Measurements from ENCODE around the gene FOXP4.
"Not testable (repeated sequence)": the region's sequence is repeated elsewhere in the genome, so short reads cannot be mapped to it uniquely, and the experiment has no call there.

The FOXP4 gene

GRCh38 chr6:41602422-41602743 lies 56.2 kb downstream of the FOXP4 start:
- DNase-seq = no peak

GRCh38 chr6:41602864-41603608 lies 56.9 kb downstream of the FOXP4 start:
- peak; percentile 75 for DNase-seq

- no peak for DNase-seq
Measured at GRCh38 chr6:41604006-41604405, 57.8 kb downstream of the FOXP4 start.

GRCh38 chr6:41605649-41606048 lies 59.5 kb downstream of the FOXP4 start:
- DNase-seq = no peak

GRCh38 chr6:41607036-41607435 lies 60.9 kb downstream of the FOXP4 start:
- DNase-seq = no peak

GRCh38 chr6:41607736-41608135 lies 61.6 kb downstream of the FOXP4 start:
- DNase-seq = no peak

GRCh38 chr6:41608443-41609151 lies 62.4 kb downstream of the FOXP4 start:
- no peak for DNase-seq

- no peak for DNase-seq
Measured at GRCh38 chr6:41614715-41615114, 68.5 kb downstream of the FOXP4 start.

- DNase-seq = no peak
Measured at GRCh38 chr6:41615311-41615710, 69.1 kb downstream of the FOXP4 start.

GRCh38 chr6:41618598-41618997 lies 72.4 kb downstream of the FOXP4 start:
- DNase-seq = no peak

- not testable (repeated sequence) for DNase-seq
Measured at GRCh38 chr6:41619193-41619592, 73.0 kb downstream of the FOXP4 start.

- DNase-seq = no peak
Measured at GRCh38 chr6:41621367-41621766, 75.2 kb downstream of the FOXP4 start.

GRCh38 chr6:41621802-41622201 lies 75.6 kb downstream of the FOXP4 start:
- DNase-seq = no peak

- no peak for DNase-seq
Measured at GRCh38 chr6:41622206-41622988, 76.2 kb downstream of the FOXP4 start.

GRCh38 chr6:41623330-41623729 lies 77.1 kb downstream of the FOXP4 start:
- DNase-seq = no peak

- DNase-seq = no peak
Measured at GRCh38 chr6:41624621-41625380, 78.6 kb downstream of the FOXP4 start.

- no peak for DNase-seq
Measured at GRCh38 chr6:41625442-41625841, 79.3 kb downstream of the FOXP4 start.

- no peak for DNase-seq
Measured at GRCh38 chr6:41626022-41626421, 79.8 kb downstream of the FOXP4 start.

- no peak for DNase-seq
Measured at GRCh38 chr6:41626917-41627316, 80.7 kb downstream of the FOXP4 start.

- DNase-seq = no peak
Measured at GRCh38 chr6:41629128-41629527, 82.9 kb downstream of the FOXP4 start.

GRCh38 chr6:41630069-41630468 lies 83.9 kb downstream of the FOXP4 start:
- no peak for DNase-seq

- DNase-seq = no peak
Measured at GRCh38 chr6:41630946-41631345, 84.8 kb downstream of the FOXP4 start.

GRCh38 chr6:41633056-41633634 lies 87.0 kb downstream of the FOXP4 start:
- DNase-seq = no peak

Measured in activated naive CD4-positive, alpha-beta T cell treated with anti-CD3 and anti-CD28 coated beads, Interleukin-2, amount 50 U/mL, for 16 hours (primary cell).